Fibroblast of lung (primary cell): ENCODE measurements around the gene FHOD3. TPM values are rescaled to one million over a fixed set of nuclear protein-coding genes. Genes with fewer than 3 reads are reported as not detected.

Experiments used
- DNase-seq, 2 donors: peaks; one replicate each; pipeline versions ENCODE4 v3.0.0 to v3.0.0-alpha.2; 2010; ENCODE audit warnings: low read depth in 2 of 2
- H2AFZ ChIP-seq: 2 replicates; pipeline ENCODE4 v1.5.1; 2012; ENCODE audit warnings: low read length, control low read depth, inconsistent platforms
- H3K27ac ChIP-seq: 2 replicates; pipeline ENCODE4 v1.5.1; 2011; ENCODE audit warnings: low read length, control low read depth; ENCODE audit not compliant: insufficient read depth
- H3K27me3 ChIP-seq: 2 replicates; pipeline ENCODE4 v1.5.1; 2011; ENCODE audit warnings: mild to moderate bottlenecking, low read length; ENCODE audit not compliant: control insufficient read depth, insufficient read depth
- H3K36me3 ChIP-seq: 2 replicates; pipeline ENCODE4 v1.5.1; 2011; ENCODE audit warnings: low read length; ENCODE audit not compliant: control insufficient read depth, insufficient read depth
- H3K4me1 ChIP-seq: 2 replicates; pipeline ENCODE4 v1.5.1; 2011; ENCODE audit warnings: low read length; ENCODE audit not compliant: control insufficient read depth, insufficient read depth; ENCODE audit errors: extremely low read depth
- H3K4me2 ChIP-seq: 2 replicates; pipeline ENCODE4 v1.5.1; 2011; ENCODE audit warnings: low read length, control low read depth; ENCODE audit not compliant: insufficient read depth; ENCODE audit errors: extremely low read depth
- H3K4me3 ChIP-seq, 4 experiments: fragments of 200-600 bp in 1 of 4; sonication (generic) in 1 of 4; replicated peaks in 1 of 4; 2 replicates each; pipeline ENCODE4 v1.5.1; 2011 to 2016; ENCODE audit warnings: low read length in 4 of 4, low read depth in 3 of 4, mild to moderate bottlenecking in 3 of 4, control low read depth in 2 of 4, inconsistent platforms in 1 of 4, mixed read lengths in 1 of 4; ENCODE audit not compliant: insufficient read depth in 1 of 4; ENCODE audit errors: control extremely low read depth in 1 of 4
- H3K79me2 ChIP-seq: 2 replicates; pipeline ENCODE4 v1.5.1; 2012; ENCODE audit warnings: mild to moderate bottlenecking, low read length, inconsistent platforms; ENCODE audit not compliant: control insufficient read depth, insufficient read depth
- H3K9ac ChIP-seq: 2 replicates; pipeline ENCODE4 v1.5.1; 2011; ENCODE audit warnings: mild to moderate bottlenecking, low read length, control low read depth; ENCODE audit not compliant: insufficient read depth
- H3K9me3 ChIP-seq: 2 replicates; pipeline ENCODE4 v1.5.1; 2012; ENCODE audit warnings: low read depth, low read length; ENCODE audit not compliant: control insufficient read depth, insufficient read depth
- H4K20me1 ChIP-seq: 2 replicates; pipeline ENCODE4 v1.5.1; 2011; ENCODE audit warnings: low read length; ENCODE audit not compliant: control insufficient read depth, insufficient read depth; ENCODE audit errors: extremely low read depth
- EZH2 ChIP-seq: IDR thresholded peaks from 2 replicates; pipeline ENCODE4 v1.5.1; 2012; ENCODE audit warnings: low read length, control low read depth, mild to moderate bottlenecking; ENCODE audit errors: missing control alignments
- polyA plus RNA-seq, 2 donors: library from polyadenylated mRNA; depleted of rRNA in 1 of 2; stranded (reverse) in 1 of 2; unstranded in 1 of 2; fragments of >200 nt; gene quantifications; 2 replicates each; pipeline ENCODE4 v1.2.1, GENCODE V29; 2011 to 2012; ENCODE audit warnings: missing spikeins in 1 of 2
- total RNA-seq: library from RNA; depleted of rRNA; stranded (reverse); fragments of >200 nt; gene quantifications from 2 replicates; pipeline ENCODE4 v1.2.1, GENCODE V29; 2014
- TF ChIP-seq, protein P1 (sequence below), 2 donors: IDR thresholded peaks in 1 of 2; conservative IDR thresholded peaks in 1 of 2; 1 replicate in 1 of 2; 2 replicates in 1 of 2; pipeline ENCODE4 v1.5.1; 2011 to 2012; ENCODE audit warnings: low read length in 2 of 2, control low read depth in 1 of 2, inconsistent platforms in 1 of 2, low read depth in 1 of 2, mild to moderate bottlenecking in 1 of 2

The FHOD3 gene
- total and polyA plus RNA-seq, 2 donors (not counting 1 experiment from before 2014, with no cell fraction given) = 16.1 to 28.2 TPM

DNA sequence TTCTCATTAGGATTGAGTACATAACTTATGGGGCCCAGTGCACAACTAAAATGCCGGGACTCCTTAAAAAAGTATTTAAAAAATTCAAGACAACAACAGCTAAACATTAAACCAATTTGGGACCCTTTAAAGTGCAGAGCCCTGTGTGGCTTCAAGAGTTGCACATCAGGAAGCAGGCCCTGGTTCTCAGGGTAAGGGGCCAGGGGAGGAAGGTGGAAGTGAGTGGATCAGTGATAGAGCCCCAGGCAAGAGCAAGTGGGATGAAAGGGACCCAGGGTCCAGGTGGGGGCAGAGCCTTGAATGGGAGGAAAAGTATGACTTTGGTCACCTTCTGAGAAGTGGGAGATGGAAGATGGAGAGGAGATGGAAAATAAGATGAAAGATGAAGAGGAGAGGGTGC, 2.3 kb upstream of the FHOD3 start:
- no peak overlapping the region for H3K9ac ChIP-seq
- no peak overlapping the region for H3K27ac ChIP-seq
- H3K4me1 ChIP-seq = peaks cover 2% of the 10 kb centered on the region
- H3K36me3 ChIP-seq = no peaks in the 10 kb centered on the region
- H3K27me3 ChIP-seq = peaks cover 2% of the 10 kb centered on the region
- H3K9me3 ChIP-seq = no peaks in the 10 kb centered on the region
- no peak for DNase-seq
- H2AFZ ChIP-seq = no peak overlapping the region
- TF ChIP-seq EZH2 = no peak
- TF ChIP-seq, protein P1, sequence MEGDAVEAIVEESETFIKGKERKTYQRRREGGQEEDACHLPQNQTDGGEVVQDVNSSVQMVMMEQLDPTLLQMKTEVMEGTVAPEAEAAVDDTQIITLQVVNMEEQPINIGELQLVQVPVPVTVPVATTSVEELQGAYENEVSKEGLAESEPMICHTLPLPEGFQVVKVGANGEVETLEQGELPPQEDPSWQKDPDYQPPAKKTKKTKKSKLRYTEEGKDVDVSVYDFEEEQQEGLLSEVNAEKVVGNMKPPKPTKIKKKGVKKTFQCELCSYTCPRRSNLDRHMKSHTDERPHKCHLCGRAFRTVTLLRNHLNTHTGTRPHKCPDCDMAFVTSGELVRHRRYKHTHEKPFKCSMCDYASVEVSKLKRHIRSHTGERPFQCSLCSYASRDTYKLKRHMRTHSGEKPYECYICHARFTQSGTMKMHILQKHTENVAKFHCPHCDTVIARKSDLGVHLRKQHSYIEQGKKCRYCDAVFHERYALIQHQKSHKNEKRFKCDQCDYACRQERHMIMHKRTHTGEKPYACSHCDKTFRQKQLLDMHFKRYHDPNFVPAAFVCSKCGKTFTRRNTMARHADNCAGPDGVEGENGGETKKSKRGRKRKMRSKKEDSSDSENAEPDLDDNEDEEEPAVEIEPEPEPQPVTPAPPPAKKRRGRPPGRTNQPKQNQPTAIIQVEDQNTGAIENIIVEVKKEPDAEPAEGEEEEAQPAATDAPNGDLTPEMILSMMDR (conservative IDR thresholded peaks at IDR 0.05 in 1 of 2, IDR thresholded peaks at IDR 0.05 in 1 of 2; ENCODE audit: low read depth in 1 of 2, low read length in 2 of 2) = no peak
- no peak overlapping the region for H3K4me3 ChIP-seq
- H3K79me2 ChIP-seq = no peaks in the 10 kb centered on the region
- H3K4me2 ChIP-seq = no peak overlapping the region
- no peaks in the 10 kb centered on the region for H4K20me1 ChIP-seq

DNA sequence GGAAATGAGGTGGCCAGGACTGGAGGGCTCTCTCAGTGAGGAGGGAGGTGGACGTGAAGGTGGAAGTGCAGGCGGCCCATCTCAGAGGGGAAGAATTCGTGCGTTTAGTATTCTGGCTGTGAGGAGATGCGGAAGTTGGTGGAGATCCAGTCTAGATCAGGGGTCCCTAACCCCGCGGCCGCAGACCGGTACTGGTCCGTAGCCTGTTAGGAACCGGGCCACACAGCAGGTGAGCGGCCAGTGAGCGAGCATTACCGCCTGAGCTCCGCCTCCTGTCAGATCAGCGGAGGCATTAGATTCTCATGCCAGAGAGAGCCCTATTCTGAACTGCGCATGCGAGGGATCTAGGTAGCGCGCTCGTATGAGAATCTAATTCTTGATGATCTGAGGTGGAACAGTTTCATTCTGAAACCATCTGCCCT, 1.6 kb upstream of the FHOD3 start:
- Histone ChIP-seq H3K4me3 (no peak overlapping the region), H3K4me1 (peaks cover 2% of the 10 kb centered on the region), H2AFZ (no peak overlapping the region), H3K79me2 (no peaks in the 10 kb centered on the region), H3K36me3 (no peaks in the 10 kb centered on the region), H4K20me1 (no peaks in the 10 kb centered on the region), H3K9ac (no peak overlapping the region), H3K4me2 (no peak overlapping the region), H3K27me3 (peaks cover 2% of the 10 kb centered on the region), H3K9me3 (no peaks in the 10 kb centered on the region), H3K27ac (no peak overlapping the region)
- TF ChIP-seq, protein P1 (conservative IDR thresholded peaks at IDR 0.05 in 1 of 2, IDR thresholded peaks at IDR 0.05 in 1 of 2; ENCODE audit: low read depth in 1 of 2, low read length in 2 of 2) = no peak
- TF ChIP-seq EZH2 = no peak
- DNase-seq = no peak

DNA sequence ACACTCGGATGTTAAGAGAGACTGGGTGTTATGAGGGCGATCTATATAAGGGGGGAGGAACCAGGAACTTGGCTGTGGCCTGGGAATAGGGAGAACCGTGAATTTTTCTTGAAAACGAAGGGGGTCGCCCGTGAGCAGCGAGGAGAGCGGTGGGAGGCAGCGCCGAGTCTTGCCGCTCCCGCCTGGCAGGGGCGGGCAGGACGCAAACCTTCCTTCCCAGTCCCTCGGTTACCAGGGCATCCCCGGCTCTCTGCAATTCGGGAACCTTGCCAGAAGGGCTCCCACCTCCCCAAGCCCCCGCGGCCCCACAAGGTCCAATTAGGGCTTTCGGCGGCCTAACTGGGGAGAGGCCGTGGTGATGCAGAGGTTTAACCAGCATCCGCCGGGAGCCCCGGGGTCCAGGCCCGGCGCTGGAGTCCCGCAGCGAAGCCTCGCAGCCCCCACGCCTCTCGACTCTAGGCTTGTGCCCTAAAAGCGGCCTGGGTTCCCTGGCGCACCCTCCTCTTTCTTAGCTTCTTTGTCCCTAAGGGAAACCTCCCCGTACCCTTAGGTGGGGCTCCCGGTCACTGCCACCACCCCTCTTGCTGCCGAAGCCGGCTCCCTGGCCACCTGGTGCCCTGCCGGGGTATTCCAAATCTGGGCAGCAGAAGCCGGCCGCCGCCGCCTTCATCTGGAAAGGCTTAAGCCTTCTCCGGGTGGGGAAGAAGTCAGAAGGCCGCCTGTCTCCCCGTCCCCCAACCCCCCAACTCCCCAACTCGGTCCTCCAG, 680 bp upstream of the FHOD3 start:
- peaks cover 2% of the 10 kb centered on the region for H3K27me3 ChIP-seq
- peak overlapping the region; percentile 32 to 68 (median 46) for H3K4me3 ChIP-seq
- H3K9ac ChIP-seq = peak overlapping the region; percentile 50
- peak overlapping the region; percentile 20 for H3K27ac ChIP-seq
- TF ChIP-seq, protein P1 (conservative IDR thresholded peaks at IDR 0.05 in 1 of 2, IDR thresholded peaks at IDR 0.05 in 1 of 2; ENCODE audit: low read depth in 1 of 2, low read length in 2 of 2) = peak; percentile 25 to 54
- TF ChIP-seq EZH2 = no peak
- peaks cover 2% of the 10 kb centered on the region for H3K4me1 ChIP-seq
- peak overlapping the region; percentile 88 for H2AFZ ChIP-seq
- H3K9me3 ChIP-seq = no peaks in the 10 kb centered on the region
- peak; percentile 64 to 86 for DNase-seq
- peak overlapping the region; percentile 83 for H3K4me2 ChIP-seq
- H3K79me2 ChIP-seq = no peaks in the 10 kb centered on the region
- H3K36me3 ChIP-seq = no peaks in the 10 kb centered on the region
- no peaks in the 10 kb centered on the region for H4K20me1 ChIP-seq
